Bronchus fibroblast of lung (primary cell): Measurements from ENCODE around the gene ELOB. TPM values are rescaled to one million over a fixed set of nuclear protein-coding genes. Genes with fewer than 3 reads are reported as not detected.

Experiments
- total RNA-seq: library from RNA; depleted of rRNA; stranded (reverse); fragments of >200 nt; gene quantifications from 2 replicates; pipeline ENCODE4 v1.2.3, GENCODE V29; 2015

The ELOB gene
- total RNA-seq, result 333 and 369 TPM in 2 replicates

GRCh38 chr16:2777231-2777902 lies at the start of gene ELOB:
Gene ELOB (minus strand): TSS chr16:2777280. CDS start chr16:2777239, 41 bp downstream.

GRCh38 chr16:2816751-2817339 lies 39.8 kb upstream of the ELOB start, which contains the start of gene PRSS21:
Gene PRSS21 (plus strand): TSS chr16:2817237. CDS start chr16:2817269, 32 bp downstream.

GRCh38 chr16:2787406-2787805 lies 10.3 kb upstream of the ELOB start, which contains the start of gene PRSS33:
Gene PRSS33 (minus strand): TSS chr16:2787560. CDS start chr16:2786547, 1,013 bp downstream.

DNA sequence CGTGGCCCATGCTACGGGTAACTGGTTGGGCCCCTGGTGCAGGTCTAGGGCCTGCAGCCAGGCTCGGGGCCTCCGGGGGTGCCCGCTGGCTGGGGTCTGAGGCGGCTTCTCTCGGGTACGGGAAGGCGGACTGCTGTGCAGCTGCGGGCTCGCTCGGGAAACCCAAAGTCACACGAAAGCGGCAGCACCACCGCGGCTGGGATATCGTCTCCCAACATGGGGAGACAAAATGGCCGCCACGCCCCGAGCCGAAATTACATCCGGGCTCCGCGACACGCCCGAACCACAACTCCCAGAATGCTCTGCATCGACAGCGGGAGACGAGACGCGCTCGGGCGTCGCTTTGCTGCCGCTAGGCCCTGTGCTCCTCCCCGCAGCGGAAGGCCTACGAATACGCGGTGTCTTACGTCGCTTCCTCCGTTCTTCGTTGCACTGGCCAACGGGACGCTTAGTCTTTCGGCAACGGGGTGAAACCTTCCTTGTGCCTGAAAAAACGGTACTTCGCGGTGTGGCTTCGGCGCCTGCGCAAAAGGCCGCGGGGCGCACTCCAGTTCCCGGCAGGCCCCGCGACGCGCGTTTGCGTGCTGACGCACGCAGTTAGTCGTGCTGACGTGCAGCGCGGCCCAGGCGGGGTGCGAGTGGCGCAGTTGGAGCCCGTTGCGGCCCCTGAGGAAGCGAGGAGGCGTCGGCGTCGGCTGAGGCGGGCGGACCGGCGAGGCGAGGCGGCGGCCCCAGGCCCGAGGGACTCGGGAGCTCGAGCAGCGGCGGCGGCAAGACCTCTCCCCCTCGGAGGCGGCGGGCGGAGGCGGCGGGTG lies 24.8 kb downstream of the ELOB start, which contains the start of gene SRRM2:
Gene SRRM2, plus strand, starts transcription at position 604 of the 815 bp plus-strand sequence. CDS start 3,727 bp downstream, outside the sequence.

Other genes starting within 250 kb of the ELOB start
- not detected in 2 replicates for gene CEMP1, start 245.9 kb downstream of the ELOB start, total RNA-seq
- 13.1 and 13.6 TPM in 2 replicates for gene PDPK1, start 239.3 kb downstream of the ELOB start, total RNA-seq
- gene KCTD5, start 94.8 kb downstream of the ELOB start, total RNA-seq, result 27.6 and 34.2 TPM in 2 replicates
- gene PRSS27, start 57.1 kb downstream of the ELOB start, total RNA-seq, result 0.50 and 0.74 TPM in 2 replicates
- gene SRRM2, start 24.6 kb downstream of the ELOB start, total RNA-seq, result 43.3 and 52.5 TPM in 2 replicates
- gene PRSS33, start 10.3 kb upstream of the ELOB start, total RNA-seq, result not detected in 2 replicates
- not detected in 2 replicates for gene PRSS41, start 21.2 kb upstream of the ELOB start, total RNA-seq
- gene PRSS21, start 40.0 kb upstream of the ELOB start, total RNA-seq, result not detected in 2 replicates
- gene ZG16B, start 53.0 kb upstream of the ELOB start, total RNA-seq, result 0.45 and 1.0 TPM in 2 replicates
- gene PRSS22, start 80.9 kb upstream of the ELOB start, total RNA-seq, result not detected in 2 replicates
- 72.8 and 91.0 TPM in 2 replicates for gene FLYWCH2, start 105.9 kb upstream of the ELOB start, total RNA-seq
- 34.6 and 35.1 TPM in 2 replicates for gene FLYWCH1, start 134.7 kb upstream of the ELOB start, total RNA-seq
- 0.15 TPM in 1 of 2 replicates, not detected in the other for gene KREMEN2, start 187.0 kb upstream of the ELOB start, total RNA-seq
- gene PAQR4, start 192.1 kb upstream of the ELOB start, total RNA-seq, result 19.6 and 24.9 TPM in 2 replicates
- 47.6 and 51.1 TPM in 2 replicates for gene PKMYT1, start 203.2 kb upstream of the ELOB start, total RNA-seq
- not detected in 2 replicates for gene CLDN9, start 235.6 kb upstream of the ELOB start, total RNA-seq
- 0.15 and 0.17 TPM in 2 replicates for gene CLDN6, start 240.9 kb upstream of the ELOB start, total RNA-seq
- gene TNFRSF12A, start 243.1 kb upstream of the ELOB start, total RNA-seq, result 376 and 378 TPM in 2 replicates
- gene HCFC1R1, start 246.7 kb upstream of the ELOB start, total RNA-seq, result 59.5 and 72.5 TPM in 2 replicates
- gene THOC6, start 246.8 kb upstream of the ELOB start, total RNA-seq, result 39.4 and 46.1 TPM in 2 replicates